ENCODE measurements around the gene OPHN1. TPM values are rescaled to one million over a fixed set of nuclear protein-coding genes. Genes with fewer than 3 reads are reported as not detected.

Gene OPHN1
- total and polyA plus RNA-seq, 2 donors (not counting 3 experiments of a cell fraction or from before 2014, with no cell fraction given) = 3.9 to 6.7 TPM

DNA sequence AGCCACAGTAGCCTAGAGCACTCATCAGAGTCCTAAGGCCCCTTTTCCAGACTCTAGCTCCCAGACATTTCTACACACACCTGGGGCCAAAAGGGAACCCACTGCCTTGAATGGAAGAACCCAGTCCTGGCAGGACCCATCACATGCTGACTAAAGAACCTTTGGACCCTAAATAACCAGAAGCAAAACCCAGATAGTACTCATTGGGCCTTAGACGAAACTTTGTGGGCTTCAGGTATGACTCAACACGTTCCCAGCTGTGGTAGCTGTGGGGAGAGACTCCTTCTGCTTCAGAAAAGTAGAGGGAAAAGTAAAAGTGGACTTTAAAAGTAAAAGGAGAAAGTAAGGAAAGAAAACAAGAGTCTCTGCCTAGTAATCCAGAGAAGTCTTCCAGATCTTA, 311.5 kb downstream of the OPHN1 start:
- no peak for DNase-seq (ENCODE audit: low read depth, low spot score)
- dilution Hi-C loops (cut with MboI; ENCODE audit: extremely low pct_ligation_motif_present, low sequenced_read_pairs) = no loop called here
- Histone ChIP-seq H2AFZ (ENCODE audit: low read depth, low read length) (no peak overlapping the region), H3K4me3 (replicated peaks in 1 of 3; ENCODE audit: insufficient read depth in 1 of 3, low read depth in 1 of 3, low read length in 3 of 3) (no peak overlapping the region), H3K4me1 (ENCODE audit: control insufficient read depth, extremely low read depth, insufficient read depth, low read length) (no peaks in the 10 kb centered on the region), H3K79me2 (ENCODE audit: control insufficient read depth, insufficient read depth, low read length) (no peaks in the 10 kb centered on the region), H3K36me3 (ENCODE audit: control insufficient read depth in 2 of 2, extremely low read depth in 1 of 2, insufficient read depth in 2 of 2, low read length in 2 of 2) (no peaks in the 10 kb centered on the region), H3K9me1 (replicated peaks; ENCODE audit: control insufficient read depth, extremely low read depth, insufficient read depth, low read length) (no peaks in the 10 kb centered on the region), H3K4me2 (ENCODE audit: insufficient read depth, low read length) (no peak overlapping the region), H3K9ac (replicated peaks; ENCODE audit: extremely low read depth, insufficient read depth, low read length) (no peak overlapping the region), H3K9me3 (replicated peaks; ENCODE audit: control insufficient read depth, insufficient read depth, low read length) (no peaks in the 10 kb centered on the region), H3K27ac (ENCODE audit: insufficient read depth, low read depth, low read length) (no peak overlapping the region), H3K27me3 (ENCODE audit: control insufficient read depth in 2 of 2, insufficient read depth in 2 of 2, low read length in 2 of 2) (no peaks in the 10 kb centered on the region), H4K20me1 (replicated peaks; ENCODE audit: control insufficient read depth, extremely low read depth, insufficient read depth, low read length) (no peaks in the 10 kb centered on the region)
- no peak for FAIRE-seq
- no TSS peak for BruUV-seq (replicated peaks)
- intact Hi-C loops (cut with micrococcal nuclease) = loop anchor here (10.0 kb wide), 1 partner anchor 387 kb away; no protein-coding TSS in a partner anchor
- POLR2A ChIA-PET = no interaction called here
- CTCF ChIA-PET = no interaction called here
- TF ChIP-seq POLR2AphosphoS5 (IDR thresholded peaks at IDR 0.05; ENCODE audit: insufficient read depth, low read depth, low read length) (no peak), JUN (IDR thresholded peaks at IDR 0.05; ENCODE audit: borderline replicate concordance, insufficient read depth, insufficient read length, low read depth) (no peak), POLR2A (IDR thresholded peaks at IDR 0.05; ENCODE audit: low read depth, low read length) (no peak), CTCF (IDR thresholded peaks at IDR 0.05; ENCODE audit: extremely low read depth in 1 of 2, insufficient read depth in 1 of 2, low read depth in 1 of 2, low read length in 2 of 2) (no peak)

DNA sequence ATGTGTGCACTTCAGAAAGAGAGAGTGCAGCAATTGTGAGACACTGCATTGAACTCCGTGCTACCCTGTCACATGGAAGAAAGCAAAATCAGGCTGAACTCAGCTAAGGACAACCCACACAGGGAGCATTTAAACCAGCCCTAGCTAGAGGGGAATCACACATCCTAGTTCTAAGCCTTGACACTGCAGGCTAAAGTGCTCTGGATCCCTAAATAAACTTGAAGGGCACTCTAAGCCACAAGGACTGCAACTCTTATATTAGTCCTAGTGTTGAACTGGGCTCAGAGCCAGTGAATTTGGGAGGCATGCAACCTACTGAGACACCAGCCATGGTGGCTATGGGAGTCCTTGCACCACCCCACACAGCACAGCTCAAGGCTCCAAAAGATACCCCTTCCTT, 311.9 kb downstream of the OPHN1 start:
- no peaks in the 10 kb centered on the region for H3K36me3 ChIP-seq (ENCODE audit: control insufficient read depth in 2 of 2, extremely low read depth in 1 of 2, insufficient read depth in 2 of 2, low read length in 2 of 2)
- H3K27me3 ChIP-seq (ENCODE audit: control insufficient read depth in 2 of 2, insufficient read depth in 2 of 2, low read length in 2 of 2) = no peaks in the 10 kb centered on the region
- H3K4me2 ChIP-seq (ENCODE audit: insufficient read depth, low read length) = no peak overlapping the region
- H3K4me3 ChIP-seq (replicated peaks in 1 of 3; ENCODE audit: insufficient read depth in 1 of 3, low read depth in 1 of 3, low read length in 3 of 3) = no peak overlapping the region
- dilution Hi-C loops (cut with MboI; ENCODE audit: extremely low pct_ligation_motif_present, low sequenced_read_pairs) = no loop called here
- intact Hi-C loops (cut with micrococcal nuclease) = loop anchor here (10.0 kb wide), 1 partner anchor 387 kb away; no protein-coding TSS in a partner anchor
- no peaks in the 10 kb centered on the region for H3K9me1 ChIP-seq (replicated peaks; ENCODE audit: control insufficient read depth, extremely low read depth, insufficient read depth, low read length)
- H3K9ac ChIP-seq (replicated peaks; ENCODE audit: extremely low read depth, insufficient read depth, low read length) = no peak overlapping the region
- no peaks in the 10 kb centered on the region for H4K20me1 ChIP-seq (replicated peaks; ENCODE audit: control insufficient read depth, extremely low read depth, insufficient read depth, low read length)
- TF ChIP-seq FOS (IDR thresholded peaks at IDR 0.05; ENCODE audit: borderline replicate concordance, insufficient read depth, low read length) = no peak
- TF ChIP-seq MYC (IDR thresholded peaks at IDR 0.05; ENCODE audit: low read depth, low read length) = no peak
- TF ChIP-seq POLR2AphosphoS5 (IDR thresholded peaks at IDR 0.05; ENCODE audit: insufficient read depth, low read depth, low read length) = no peak
- TF ChIP-seq GATA2 (IDR thresholded peaks at IDR 0.05; ENCODE audit: insufficient read depth, insufficient read length, low read depth, low read length) = no peak
- no peak for TF ChIP-seq MAX (IDR thresholded peaks at IDR 0.05; ENCODE audit: insufficient read depth, insufficient read length)
- TF ChIP-seq POLR2A (IDR thresholded peaks at IDR 0.05; ENCODE audit: low read depth, low read length) = no peak
- no peak for TF ChIP-seq EZH2 (IDR thresholded peaks at IDR 0.05; ENCODE audit: borderline replicate concordance, low read depth, low read length, severe bottlenecking)
- no peak for TF ChIP-seq CTCF (IDR thresholded peaks at IDR 0.05; ENCODE audit: extremely low read depth in 1 of 2, insufficient read depth in 1 of 2, low read depth in 1 of 2, low read length in 2 of 2)
- no peak for TF ChIP-seq JUN (IDR thresholded peaks at IDR 0.05; ENCODE audit: borderline replicate concordance, insufficient read depth, insufficient read length, low read depth)
- no peaks in the 10 kb centered on the region for H3K79me2 ChIP-seq (ENCODE audit: control insufficient read depth, insufficient read depth, low read length)
- CTCF ChIA-PET = no interaction called here
- no TSS peak for BruUV-seq (replicated peaks)
- FAIRE-seq (no peak), DNase-seq (ENCODE audit: low read depth, low spot score) (no peak)
- POLR2A ChIA-PET = no interaction called here
- H2AFZ ChIP-seq (ENCODE audit: low read depth, low read length) = no peak overlapping the region
- no peak overlapping the region for H3K27ac ChIP-seq (ENCODE audit: insufficient read depth, low read depth, low read length)
- no peaks in the 10 kb centered on the region for H3K4me1 ChIP-seq (ENCODE audit: control insufficient read depth, extremely low read depth, insufficient read depth, low read length)
- H3K9me3 ChIP-seq (replicated peaks; ENCODE audit: control insufficient read depth, insufficient read depth, low read length) = no peaks in the 10 kb centered on the region

Measured in endothelial cell of umbilical vein (primary cell).